Activated B cell treated with CpG ODN at 0.5 μM for 24 hours (primary cell): Measurements from ENCODE around the gene ARHGAP26. TPM values are rescaled to one million over a fixed set of nuclear protein-coding genes. Genes with fewer than 3 reads are reported as not detected.

Experiments used
- ATAC-seq: fragments of 200-7000 bp; cut with Tn5 transposase; one replicate; pipeline ENCODE4 v1.10.0; 2021; ENCODE audit warnings: low read depth, mild to moderate bottlenecking, moderate library complexity
- CTCF ChIA-PET: fragments of 350-600 bp; sonication (Branson Sonifier 250); formaldehyde crosslinking; loops from one replicate; lab custom pipeline; 2021; ENCODE audit warnings: antibody characterized with exemption; lab: Charles Lee
- POLR2A ChIA-PET: fragments of 350-600 bp; sonication (Branson Sonifier 250); formaldehyde crosslinking; loops from one replicate; lab custom pipeline; 2021; ENCODE audit warnings: antibody characterized with exemption; lab: Charles Lee
- DNase-seq: peaks from one replicate; pipeline ENCODE4 v3.0.0; 2022
- H3K27ac Mint-ChIP-seq: one replicate; pipeline ENCODE4 v1.8.0; 2020; ENCODE audit warnings: mixed read lengths
- H3K27me3 Mint-ChIP-seq: one replicate; pipeline ENCODE4 v1.8.0; 2021; ENCODE audit warnings: mixed read lengths
- H3K36me3 Mint-ChIP-seq: one replicate; pipeline ENCODE4 v1.8.0; 2021; ENCODE audit warnings: low read depth, mixed read lengths
- H3K4me1 Mint-ChIP-seq: one replicate; pipeline ENCODE4 v1.8.0; 2021; ENCODE audit warnings: mixed read lengths
- H3K4me3 Mint-ChIP-seq: one replicate; pipeline ENCODE4 v1.8.0; 2020; ENCODE audit warnings: mild to moderate bottlenecking, mixed read lengths
- H3K9me3 Mint-ChIP-seq: one replicate; pipeline ENCODE4 v1.8.0; 2020; ENCODE audit warnings: mixed read lengths
- intact Hi-C: fragments of 100-400 bp; cut with micrococcal nuclease; formaldehyde crosslinking; loops from one replicate; pipeline ENCODE4 v1.15.1; 2024
- total RNA-seq: library from RNA; stranded (reverse); gene quantifications from 2 replicates; pipeline ENCODE4 v1.2.3, GENCODE V29; 2022
- TF ChIP-seq, protein P1 (sequence below): fragments of 200-600 bp; IDR thresholded peaks from one replicate; pipeline ENCODE4 v1.8.0; 2022; ENCODE audit warnings: antibody characterized with exemption, mild to moderate bottlenecking

Gene ARHGAP26
- total RNA-seq, 1 donor from 2014 or later: 20.9 TPM

DNA sequence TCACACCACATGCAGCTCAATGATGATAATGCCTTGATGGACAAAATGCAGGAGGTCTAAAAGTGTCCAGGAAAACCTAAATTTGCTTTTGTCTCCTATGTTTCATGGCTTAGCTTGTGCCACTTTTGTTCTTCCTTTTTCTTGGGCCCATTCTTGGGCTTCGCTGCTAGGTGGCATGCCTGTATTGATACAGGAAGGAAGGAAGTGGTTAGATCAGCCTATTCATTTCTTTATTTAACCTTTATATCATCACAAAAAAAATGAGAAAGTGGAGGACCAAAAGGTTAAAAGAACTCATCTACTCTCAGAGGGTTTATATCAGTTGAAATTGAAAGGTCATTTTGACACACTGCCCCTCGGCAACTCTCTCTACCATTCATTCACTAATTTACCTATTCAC is 260.2 kb downstream of the ARHGAP26 start:
- CTCF ChIA-PET: no interaction called here
- Mint-ChIP-seq H3K36me3 (no peaks in the 10 kb centered on the region), H3K27me3 (no peaks in the 10 kb centered on the region), H3K4me1 (peaks cover 27% of the 10 kb centered on the region), H3K4me3 (peak overlapping the region; percentile 47), H3K27ac (peak overlapping the region; percentile 9), H3K9me3 (no peaks in the 10 kb centered on the region)
- intact Hi-C loops: loop anchor here (2.0 kb wide), 1 partner anchor 22 kb away; no protein-coding TSS in a partner anchor
- TF ChIP-seq, protein P1, sequence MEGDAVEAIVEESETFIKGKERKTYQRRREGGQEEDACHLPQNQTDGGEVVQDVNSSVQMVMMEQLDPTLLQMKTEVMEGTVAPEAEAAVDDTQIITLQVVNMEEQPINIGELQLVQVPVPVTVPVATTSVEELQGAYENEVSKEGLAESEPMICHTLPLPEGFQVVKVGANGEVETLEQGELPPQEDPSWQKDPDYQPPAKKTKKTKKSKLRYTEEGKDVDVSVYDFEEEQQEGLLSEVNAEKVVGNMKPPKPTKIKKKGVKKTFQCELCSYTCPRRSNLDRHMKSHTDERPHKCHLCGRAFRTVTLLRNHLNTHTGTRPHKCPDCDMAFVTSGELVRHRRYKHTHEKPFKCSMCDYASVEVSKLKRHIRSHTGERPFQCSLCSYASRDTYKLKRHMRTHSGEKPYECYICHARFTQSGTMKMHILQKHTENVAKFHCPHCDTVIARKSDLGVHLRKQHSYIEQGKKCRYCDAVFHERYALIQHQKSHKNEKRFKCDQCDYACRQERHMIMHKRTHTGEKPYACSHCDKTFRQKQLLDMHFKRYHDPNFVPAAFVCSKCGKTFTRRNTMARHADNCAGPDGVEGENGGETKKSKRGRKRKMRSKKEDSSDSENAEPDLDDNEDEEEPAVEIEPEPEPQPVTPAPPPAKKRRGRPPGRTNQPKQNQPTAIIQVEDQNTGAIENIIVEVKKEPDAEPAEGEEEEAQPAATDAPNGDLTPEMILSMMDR: no peak
- DNase-seq (no peak), ATAC-seq (peak; percentile 61)
- POLR2A ChIA-PET: interaction anchor here (1.4 kb wide), 1 partner anchor 18 kb away, joined by 3 read pairs; no protein-coding TSS in a partner anchor

DNA sequence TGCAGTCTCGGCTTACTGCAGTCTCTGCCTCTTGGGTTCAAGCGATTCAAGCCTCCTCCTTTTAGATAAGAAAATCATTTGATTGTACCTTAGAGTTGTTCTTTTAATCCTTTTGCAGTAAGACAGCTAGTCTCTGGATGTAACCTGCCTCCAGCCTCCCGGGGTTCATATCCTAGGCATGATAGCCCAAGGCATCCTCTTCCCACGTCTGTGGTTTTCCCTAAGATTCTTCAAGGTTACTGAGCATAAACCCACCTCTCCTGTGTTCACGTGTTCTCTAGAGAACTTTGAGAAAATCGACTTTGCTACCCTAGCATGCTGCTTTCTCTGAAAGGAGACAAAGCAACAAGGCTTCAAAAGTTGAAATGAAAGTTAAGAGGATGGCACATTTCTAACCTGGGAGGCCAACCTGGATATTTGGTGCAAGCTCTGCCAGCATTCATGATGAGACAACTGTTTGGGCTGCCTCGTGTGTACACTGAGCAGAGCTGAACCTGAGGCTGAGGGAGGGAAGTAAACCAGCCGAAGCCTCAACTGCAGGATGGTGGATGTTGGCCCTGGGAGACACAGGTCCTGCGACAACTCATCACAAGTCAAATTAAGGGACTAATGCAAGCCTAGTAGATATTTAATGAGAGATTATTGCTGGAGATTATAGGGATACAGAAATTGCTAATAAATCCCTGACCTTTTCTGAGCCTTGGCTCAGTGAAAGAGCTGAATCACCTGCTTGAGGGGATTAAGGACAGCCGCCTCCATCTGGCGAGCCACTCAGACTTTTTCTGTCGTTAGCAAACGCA is 261.8 kb downstream of the ARHGAP26 start:
- no peaks in the 10 kb centered on the region for H3K27me3 Mint-ChIP-seq
- POLR2A ChIA-PET: interaction anchor here (0.6 kb wide), 1 partner anchor 373 kb away, joined by 3 read pairs; no protein-coding TSS in a partner anchor
- no peak for DNase-seq
- CTCF ChIA-PET: interaction anchor here (0.9 kb wide), 1 partner anchor 30 kb away, joined by 3 read pairs; no protein-coding TSS in a partner anchor
- no peak overlapping the region for H3K27ac Mint-ChIP-seq
- H3K4me3 Mint-ChIP-seq: no peak overlapping the region
- ATAC-seq: no peak
- H3K36me3 Mint-ChIP-seq: no peaks in the 10 kb centered on the region
- H3K9me3 Mint-ChIP-seq: peaks cover 2% of the 10 kb centered on the region
- intact Hi-C loops: loop anchor here (2.0 kb wide), 1 partner anchor 23 kb away; no protein-coding TSS in a partner anchor
- TF ChIP-seq, protein P1: no peak
- H3K4me1 Mint-ChIP-seq: peaks cover 37% of the 10 kb centered on the region

DNA sequence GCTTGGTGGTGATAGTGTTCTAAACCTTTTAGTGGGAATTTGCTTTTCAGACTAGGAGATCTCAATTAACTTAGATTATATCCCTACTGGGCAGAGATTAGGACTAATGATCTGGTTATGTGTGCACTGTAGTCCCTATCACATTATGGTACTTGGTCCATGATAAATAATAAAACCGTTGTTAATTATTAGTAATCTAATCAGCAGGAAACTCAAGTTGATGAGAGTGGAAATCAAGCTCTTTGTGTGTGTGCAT is 262.3 kb downstream of the ARHGAP26 start:
- TF ChIP-seq, protein P1: no peak
- DNase-seq (no peak), ATAC-seq (no peak)
- ChIA-PET POLR2A (no interaction called here), CTCF (no interaction called here)
- H3K27me3 Mint-ChIP-seq: no peaks in the 10 kb centered on the region
- no peaks in the 10 kb centered on the region for H3K36me3 Mint-ChIP-seq
- peaks cover 37% of the 10 kb centered on the region for H3K4me1 Mint-ChIP-seq
- intact Hi-C loops: no loop called here
- H3K9me3 Mint-ChIP-seq: peaks cover 2% of the 10 kb centered on the region
- no peak overlapping the region for H3K27ac Mint-ChIP-seq
- H3K4me3 Mint-ChIP-seq: no peak overlapping the region

DNA sequence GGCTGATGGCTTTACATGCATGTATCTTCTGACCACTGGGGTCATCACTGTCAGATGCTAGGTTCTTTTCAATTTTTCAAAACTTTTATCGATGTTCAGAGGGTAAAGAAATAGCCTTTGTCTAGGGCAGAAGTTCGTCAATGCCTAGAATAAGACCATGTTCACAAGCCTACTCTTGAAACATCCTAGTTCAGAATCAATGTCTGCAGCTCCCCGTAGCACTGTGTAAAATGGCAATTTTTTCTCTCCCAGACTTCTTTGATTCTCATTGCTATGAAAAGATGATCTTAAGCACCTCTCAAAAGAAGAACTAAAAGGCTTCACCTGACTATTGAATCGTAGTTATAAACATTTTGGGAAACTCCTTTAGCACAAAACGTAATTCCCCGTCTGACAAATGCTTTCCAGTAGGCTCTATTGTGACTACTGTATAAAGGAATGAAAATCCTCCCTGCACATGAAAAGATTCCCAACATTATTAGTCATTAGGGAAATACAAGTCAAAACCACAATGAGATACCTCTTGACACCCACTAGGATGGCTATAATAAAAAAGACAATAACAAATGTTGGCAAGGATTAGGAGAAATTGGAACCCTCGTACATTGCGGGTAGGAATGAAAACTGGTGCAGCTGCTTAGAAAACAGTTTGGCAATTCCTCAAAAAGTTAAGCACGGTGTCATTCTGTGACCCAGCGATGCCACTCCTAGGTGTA is 263.5 kb downstream of the ARHGAP26 start:
- DNase-seq (no peak), ATAC-seq (no peak)
- Mint-ChIP-seq H3K4me1 (peaks cover 37% of the 10 kb centered on the region), H3K27ac (no peak overlapping the region), H3K36me3 (no peaks in the 10 kb centered on the region), H3K4me3 (no peak overlapping the region), H3K27me3 (no peaks in the 10 kb centered on the region), H3K9me3 (peaks cover 2% of the 10 kb centered on the region)
- intact Hi-C loops: no loop called here
- TF ChIP-seq, protein P1: no peak
- ChIA-PET CTCF (no interaction called here), POLR2A (no interaction called here)
